OCI-LY7 (cell line): ENCODE data around the gene MRPS9. TPM values are rescaled to one million over a fixed set of nuclear protein-coding genes. Genes with fewer than 3 reads are reported as not detected.

Source experiments
- Bru-seq: library from RNA; stranded (reverse); fragments of 400-500 nt; gene quantifications from one replicate; lab custom pipeline; 2021; lab: Mats Ljungman, UMichigan
- BruChase-seq, 2 experiments: library from RNA; stranded (reverse); fragments of 400-500 nt; gene quantifications; one replicate each; lab custom pipeline; 2021; lab: Mats Ljungman, UMichigan
- BruUV-seq: library from RNA; stranded (reverse); fragments of 400-500 nt; replicated peaks from 2 replicates; lab custom pipeline; 2021; lab: Mats Ljungman, UMichigan
- CTCF ChIA-PET: fragments of 300-600 bp; sonication (Branson Sonifier 250); formaldehyde crosslinking; loops from one replicate; lab custom pipeline; 2022; ENCODE audit warnings: antibody characterized with exemption; ENCODE audit not compliant: unreplicated experiment; lab: Charles Lee
- POLR2A ChIA-PET: fragments of 300-600 bp; sonication (Branson Sonifier 250); formaldehyde crosslinking; loops from one replicate; lab custom pipeline; 2022; ENCODE audit warnings: antibody characterized with exemption; lab: Charles Lee
- DNase-seq: peaks from one replicate; pipeline ENCODE4 v3.0.0-alpha.2; 2015; ENCODE audit warnings: low spot score
- H2AFZ ChIP-seq: fragments of 200-600 bp; sonication (generic), shearing (Covaris generic); 2 replicates; pipeline ENCODE4 v1.6.1; 2014; ENCODE audit warnings: mild to moderate bottlenecking, antibody characterized with exemption, low read length, moderate library complexity
- H3K27ac ChIP-seq: fragments of 200-600 bp; sonication (generic); 2 replicates; pipeline ENCODE4 v1.5.1; 2014; ENCODE audit warnings: mixed run types, low read depth, mild to moderate bottlenecking, moderate library complexity, low read length, inconsistent platforms; ENCODE audit not compliant: poor library complexity, severe bottlenecking
- H3K36me3 ChIP-seq: fragments of 200-600 bp; sonication (generic); 2 replicates; pipeline ENCODE4 v1.6.1; 2014; ENCODE audit warnings: mild to moderate bottlenecking, antibody characterized with exemption, low read length, moderate library complexity, mixed read lengths; ENCODE audit not compliant: insufficient read depth
- H3K4me1 ChIP-seq: fragments of 200-600 bp; sonication (generic); 2 replicates; pipeline ENCODE4 v1.5.1; 2014; ENCODE audit warnings: mild to moderate bottlenecking, low read length; ENCODE audit not compliant: insufficient read depth, poor library complexity, severe bottlenecking
- H3K4me2 ChIP-seq: fragments of 200-600 bp; sonication (generic); 2 replicates; pipeline ENCODE4 v1.6.1; 2014; ENCODE audit warnings: mild to moderate bottlenecking, low read length
- H3K4me3 ChIP-seq: fragments of 200-600 bp; sonication (generic); 2 replicates; pipeline ENCODE4 v1.5.1; 2014; ENCODE audit warnings: mild to moderate bottlenecking, low read depth, low read length; ENCODE audit not compliant: poor library complexity, severe bottlenecking
- H3K79me2 ChIP-seq: fragments of 200-600 bp; sonication (generic); 2 replicates; pipeline ENCODE4 v1.6.1; 2016; ENCODE audit warnings: low read depth, mild to moderate bottlenecking, low read length, moderate library complexity, mixed read lengths; ENCODE audit not compliant: insufficient read depth
- H3K9me2 ChIP-seq: fragments of 200-600 bp; sonication (generic); 2 replicates; pipeline ENCODE4 v1.6.1; 2016; ENCODE audit warnings: mild to moderate bottlenecking, low read length, mixed read lengths; ENCODE audit not compliant: insufficient read depth
- H3K9me3 ChIP-seq: fragments of 200-600 bp; sonication (generic); 2 replicates; pipeline ENCODE4 v1.6.1; 2014; ENCODE audit warnings: mild to moderate bottlenecking, mixed run types, low read length, mixed read lengths
- H4K20me1 ChIP-seq: fragments of 200-600 bp; sonication (generic); 2 replicates; pipeline ENCODE4 v1.6.1; 2014; ENCODE audit warnings: mild to moderate bottlenecking, antibody characterized with exemption, low read length, moderate library complexity, mixed read lengths; ENCODE audit not compliant: insufficient read depth
- CTCF ChIP-seq: fragments of 200-600 bp; sonication (generic); conservative IDR thresholded peaks from 2 replicates; pipeline ENCODE4 v1.5.1; 2014; ENCODE audit warnings: mild to moderate bottlenecking, antibody characterized with exemption, low read length, moderate library complexity, mixed read lengths
- EZH2phosphoT487 ChIP-seq: fragments of 200-600 bp; sonication (generic); IDR thresholded peaks from 2 replicates; pipeline ENCODE4 v1.6.1; 2018; ENCODE audit warnings: low read depth, borderline replicate concordance, mild to moderate bottlenecking, mixed run types, antibody characterized with exemption, low read length, moderate library complexity, mixed read lengths
- intact Hi-C: fragments of 100-400 bp; cut with micrococcal nuclease; formaldehyde crosslinking; loops from one replicate; pipeline ENCODE4 v1.10.0; 2022; ENCODE audit not compliant: unreplicated experiment
- long read RNA-seq: library from polyadenylated mRNA; stranded (forward); transcript quantifications from one replicate; pipeline ENCODE4 v2.0.0, GENCODE V29; 2022
- total RNA-seq, 2 experiments: library from RNA; depleted of rRNA in 1 of 2; stranded (reverse); fragments of >200 nt in 1 of 2; shearing (Covaris generic) in 1 of 2; gene quantifications; 2 replicates each; pipeline ENCODE4 v1.2.3, GENCODE V29; 2014 to 2022

Gene MRPS9
- total RNA-seq (2014; rRNA removed; shearing (Covaris generic)) = 25.9 and 32.1 TPM in 2 replicates
- total RNA-seq (2022) = 41.1 and 42.6 TPM in 2 replicates
- Bru-seq, nascent RNA = percentile 82 among the genes with signal in this experiment
- BruChase-seq, experiment 1, labeled RNA remaining after a 6-hour chase = percentile 62 among the genes with signal in this experiment
- percentile 65 among the genes with signal in this experiment for BruChase-seq, experiment 2, labeled RNA remaining after a 2-hour chase
- long read RNA-seq, transcript MRPS9-201 (11 exons, 1,500 nt) = major isoform, 84 of 94 reads
- long read RNA-seq, partial matches to known transcripts = 3 of 94 reads
- long read RNA-seq, other reads (novel, unspliced or antisense) = 7 of 94 reads

GRCh38 chr2:105037572-105038382 lies at the start of gene MRPS9:
MRPS9 (plus strand) TSS chr2:105038069; CDS start chr2:105038093, 24 bp downstream.
- Histone ChIP-seq H3K4me1 (peaks cover 22% of the 10 kb centered on the region), H3K9me3 (no peaks in the 10 kb centered on the region), H3K4me3 (peak within 1 kb of the TSS; percentile 95), H3K4me2 (peak within 1 kb of the TSS; percentile 86), H3K27ac (peak within 1 kb of the TSS; percentile 39), H4K20me1 (no peaks in the 10 kb centered on the region), H3K36me3 (peaks cover 9% of the 10 kb centered on the region; the same call in 1 of the 2 replicates), H3K9me2 (no peaks in the 10 kb centered on the region), H3K79me2 (peaks cover 44% of the 10 kb centered on the region), H2AFZ (peak within 1 kb of the TSS; percentile 90)
- intact Hi-C loops = loop anchor here (1.0 to 5.0 kb wide), 2 partner anchors 61 to 185 kb away; partner anchors contain the start of gene POU3F3
- ChIA-PET CTCF (interaction anchor here (0.6 to 1.2 kb wide), 3 partner anchors 61 to 1911 kb away, joined by 3 to 6 read pairs (median 3); no protein-coding TSS in a partner anchor), POLR2A (interaction anchor here (0.5 to 2.0 kb wide), 19 partner anchors 10 to 551 kb away, joined by 3 to 12 read pairs (median 3); no protein-coding TSS in a partner anchor)
- TF ChIP-seq CTCF = no peak
- no peak for TF ChIP-seq EZH2phosphoT487
- DNase-seq = peak; percentile 97
- no TSS peak for BruUV-seq

DNA sequence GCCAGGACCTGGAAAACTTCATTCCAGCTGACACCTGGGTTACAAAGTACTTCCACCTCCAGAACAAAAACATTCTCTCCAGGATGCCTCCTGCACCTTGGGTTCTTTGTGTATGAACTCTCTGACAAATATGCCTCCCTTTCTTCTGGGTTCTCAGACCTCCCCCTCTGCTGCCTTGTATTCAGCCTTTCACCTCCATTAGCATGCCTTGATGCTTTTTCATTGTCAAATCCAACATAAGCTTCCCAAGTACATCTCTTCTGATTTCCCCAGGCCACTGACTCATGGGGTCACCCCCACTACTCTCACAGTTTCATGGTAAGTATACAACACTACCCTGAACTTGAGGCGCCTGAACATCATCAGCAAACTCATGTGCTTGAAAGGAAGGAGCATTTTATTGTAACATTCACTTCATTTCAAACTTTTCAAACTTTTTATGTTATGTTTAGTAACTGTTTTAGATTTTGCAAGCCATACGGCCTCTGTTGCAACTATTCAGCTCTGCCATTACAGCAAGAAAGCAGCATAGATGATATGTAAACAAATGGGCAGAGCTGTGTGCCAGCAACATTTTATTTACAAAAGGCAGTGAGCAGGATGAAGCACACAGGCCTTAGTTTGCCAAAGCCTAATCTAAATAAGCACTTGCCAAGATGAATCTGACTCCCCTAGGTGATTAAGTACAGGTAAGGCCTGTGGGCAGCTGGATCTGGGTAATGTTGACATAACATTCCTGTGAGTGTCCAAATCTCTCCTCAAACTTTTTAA lies 32.5 kb upstream of the MRPS9 start:
- CTCF ChIA-PET = no interaction called here
- Histone ChIP-seq H3K9me3 (0 out of 2 replicates have a peak, but pooled peaks cover 8% of the 10 kb centered on the region), H3K79me2 (no peaks in the 10 kb centered on the region), H3K36me3 (no peaks in the 10 kb centered on the region), H3K4me3 (no peak overlapping the region), H3K9me2 (no peaks in the 10 kb centered on the region), H2AFZ (no peak overlapping the region), H3K27ac (no peak overlapping the region), H4K20me1 (no peaks in the 10 kb centered on the region), H3K4me2 (no peak overlapping the region), H3K4me1 (no peaks in the 10 kb centered on the region)
- DNase-seq = no peak
- intact Hi-C loops = no loop called here
- no peak for TF ChIP-seq CTCF
- POLR2A ChIA-PET = interaction anchor here (0.5 kb wide), 1 partner anchor 124 kb away, joined by 3 read pairs; no protein-coding TSS in a partner anchor
- BruUV-seq = no TSS peak
